ENCODE results near the gene ATP6V1F. TPM values are rescaled to one million over a fixed set of nuclear protein-coding genes. Genes with fewer than 3 reads are reported as not detected.

Gene ATP6V1F
- total RNA-seq, 1 donor from 2014 or later: 144 TPM

DNA sequence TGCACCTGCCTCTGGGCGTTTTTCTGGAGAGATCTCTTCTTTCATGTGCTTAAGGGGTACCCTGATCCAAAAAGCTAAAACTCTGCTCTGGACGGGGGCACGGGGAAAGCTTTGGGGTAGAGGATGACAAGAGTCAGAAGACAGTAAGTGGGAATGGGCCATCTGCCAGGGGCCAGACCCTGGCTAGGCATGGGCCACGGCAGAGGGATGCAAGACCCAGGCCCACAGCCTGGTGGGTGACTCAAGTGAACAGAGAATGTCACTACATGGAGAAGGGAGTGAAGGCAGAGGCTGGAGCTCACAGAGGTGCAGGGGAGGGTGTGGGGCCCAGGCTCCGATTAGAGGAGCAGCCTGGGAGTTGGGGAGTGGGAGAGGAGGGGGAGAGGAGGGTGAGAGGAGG lies 17.2 kb upstream of the ATP6V1F start:
- H3K27me3 Mint-ChIP-seq (ENCODE audit: low read depth): no peaks in the 10 kb centered on the region
- no peaks in the 10 kb centered on the region for H3K4me1 Mint-ChIP-seq
- DNase-seq (ENCODE audit: low read depth, low spot score): no peak
- H3K27ac Mint-ChIP-seq (ENCODE audit: unreplicated experiment): no peak overlapping the region
- TF ChIP-seq, protein P1, sequence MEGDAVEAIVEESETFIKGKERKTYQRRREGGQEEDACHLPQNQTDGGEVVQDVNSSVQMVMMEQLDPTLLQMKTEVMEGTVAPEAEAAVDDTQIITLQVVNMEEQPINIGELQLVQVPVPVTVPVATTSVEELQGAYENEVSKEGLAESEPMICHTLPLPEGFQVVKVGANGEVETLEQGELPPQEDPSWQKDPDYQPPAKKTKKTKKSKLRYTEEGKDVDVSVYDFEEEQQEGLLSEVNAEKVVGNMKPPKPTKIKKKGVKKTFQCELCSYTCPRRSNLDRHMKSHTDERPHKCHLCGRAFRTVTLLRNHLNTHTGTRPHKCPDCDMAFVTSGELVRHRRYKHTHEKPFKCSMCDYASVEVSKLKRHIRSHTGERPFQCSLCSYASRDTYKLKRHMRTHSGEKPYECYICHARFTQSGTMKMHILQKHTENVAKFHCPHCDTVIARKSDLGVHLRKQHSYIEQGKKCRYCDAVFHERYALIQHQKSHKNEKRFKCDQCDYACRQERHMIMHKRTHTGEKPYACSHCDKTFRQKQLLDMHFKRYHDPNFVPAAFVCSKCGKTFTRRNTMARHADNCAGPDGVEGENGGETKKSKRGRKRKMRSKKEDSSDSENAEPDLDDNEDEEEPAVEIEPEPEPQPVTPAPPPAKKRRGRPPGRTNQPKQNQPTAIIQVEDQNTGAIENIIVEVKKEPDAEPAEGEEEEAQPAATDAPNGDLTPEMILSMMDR (conservative IDR thresholded peaks at IDR 0.05): no peak
- H3K36me3 Mint-ChIP-seq (ENCODE audit: low read depth): no peaks in the 10 kb centered on the region
- no peak overlapping the region for H3K4me3 Mint-ChIP-seq
- no peaks in the 10 kb centered on the region for H3K9me3 Mint-ChIP-seq

DNA sequence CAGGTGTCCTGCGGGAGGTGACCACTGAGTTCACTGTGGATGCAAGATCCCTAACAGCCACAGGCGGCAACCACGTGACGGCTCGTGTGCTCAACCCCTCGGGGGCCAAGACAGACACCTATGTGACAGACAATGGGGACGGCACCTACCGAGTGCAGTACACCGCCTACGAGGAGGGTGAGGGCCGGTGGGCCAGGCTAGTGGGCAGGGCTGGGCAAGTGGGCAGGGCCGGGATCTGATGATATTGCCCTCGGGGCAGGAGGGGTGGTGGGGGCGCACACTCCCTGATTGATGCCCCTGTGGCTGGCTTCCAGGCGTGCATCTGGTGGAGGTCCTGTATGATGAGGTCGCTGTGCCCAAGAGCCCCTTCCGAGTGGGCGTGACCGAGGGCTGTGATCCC lies 16.7 kb upstream of the ATP6V1F start:
- TF ChIP-seq, protein P1 (conservative IDR thresholded peaks at IDR 0.05): no peak
- Mint-ChIP-seq H3K27ac (ENCODE audit: unreplicated experiment) (no peak overlapping the region), H3K4me1 (no peaks in the 10 kb centered on the region), H3K9me3 (no peaks in the 10 kb centered on the region), H3K27me3 (ENCODE audit: low read depth) (no peaks in the 10 kb centered on the region), H3K4me3 (no peak overlapping the region), H3K36me3 (ENCODE audit: low read depth) (no peaks in the 10 kb centered on the region)
- no peak for DNase-seq (ENCODE audit: low read depth, low spot score)

- Mint-ChIP-seq H3K4me3 (no peak overlapping the region), H3K27me3 (ENCODE audit: low read depth) (no peaks in the 10 kb centered on the region), H3K27ac (ENCODE audit: unreplicated experiment) (no peak overlapping the region), H3K9me3 (no peaks in the 10 kb centered on the region), H3K36me3 (ENCODE audit: low read depth) (no peaks in the 10 kb centered on the region), H3K4me1 (no peaks in the 10 kb centered on the region)
- DNase-seq (ENCODE audit: low read depth, low spot score): no peak
- TF ChIP-seq, protein P1 (conservative IDR thresholded peaks at IDR 0.05): no peak
These were observed 15.7 kb upstream of the ATP6V1F start for GRCh38 chr7:128846781-128847444.

- no peak overlapping the region for H3K4me3 Mint-ChIP-seq
- no peak overlapping the region for H3K27ac Mint-ChIP-seq (ENCODE audit: unreplicated experiment)
- H3K36me3 Mint-ChIP-seq (ENCODE audit: low read depth): no peaks in the 10 kb centered on the region
These were observed 14.9 kb upstream of the ATP6V1F start for GRCh38 chr7:128847721-128848211.

DNA sequence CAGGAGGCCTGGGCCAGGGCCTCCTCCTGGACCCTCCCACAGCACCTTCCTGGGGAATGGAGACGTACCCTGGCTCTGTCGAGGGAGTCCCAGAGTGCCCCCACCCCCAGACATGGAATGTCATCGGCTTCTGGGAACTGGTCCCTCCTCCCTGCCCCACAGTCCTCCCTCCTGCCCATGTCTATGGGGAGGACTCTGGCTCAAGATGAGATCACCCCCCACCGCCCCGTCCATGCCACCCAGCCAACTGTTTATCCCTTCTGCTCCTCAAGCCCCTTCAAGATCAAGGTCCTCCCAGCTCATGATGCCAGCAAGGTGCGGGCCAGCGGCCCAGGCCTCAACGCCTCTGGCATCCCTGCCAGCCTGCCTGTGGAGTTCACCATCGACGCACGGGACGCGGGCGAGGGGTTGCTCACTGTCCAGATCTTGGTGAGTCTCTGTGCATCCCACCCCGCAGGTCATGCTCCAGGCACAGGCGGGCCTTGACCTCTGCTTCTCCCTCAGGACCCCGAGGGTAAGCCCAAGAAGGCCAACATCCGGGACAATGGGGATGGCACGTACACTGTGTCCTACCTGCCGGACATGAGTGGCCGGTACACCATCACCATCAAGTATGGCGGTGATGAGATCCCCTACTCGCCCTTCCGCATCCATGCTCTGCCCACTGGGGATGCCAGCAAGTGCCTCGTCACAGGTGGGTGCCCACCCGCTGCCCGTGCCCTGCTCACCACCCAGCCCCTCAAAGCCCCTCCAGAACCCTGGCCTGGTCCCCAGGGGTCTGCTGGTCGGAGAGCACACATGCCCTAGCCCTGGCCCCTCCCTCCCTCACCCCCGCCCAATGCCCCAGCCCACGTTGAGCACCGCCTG lies 14.1 kb upstream of the ATP6V1F start:
- DNase-seq (ENCODE audit: low read depth, low spot score): no peak
- Mint-ChIP-seq H3K9me3 (no peaks in the 10 kb centered on the region), H3K36me3 (ENCODE audit: low read depth) (no peaks in the 10 kb centered on the region), H3K27ac (ENCODE audit: unreplicated experiment) (peak overlapping the region; percentile 78), H3K27me3 (ENCODE audit: low read depth) (no peaks in the 10 kb centered on the region), H3K4me3 (no peak overlapping the region), H3K4me1 (no peaks in the 10 kb centered on the region)
- TF ChIP-seq, protein P1 (conservative IDR thresholded peaks at IDR 0.05): no peak

More at GRCh38 chr7:128847721-128848211, 14.9 kb upstream of the ATP6V1F start:
- H3K27me3 Mint-ChIP-seq (ENCODE audit: low read depth): no peaks in the 10 kb centered on the region
- no peaks in the 10 kb centered on the region for H3K4me1 Mint-ChIP-seq
- H3K9me3 Mint-ChIP-seq: no peaks in the 10 kb centered on the region
- TF ChIP-seq, protein P1 (conservative IDR thresholded peaks at IDR 0.05): no peak
- no peak for DNase-seq (ENCODE audit: low read depth, low spot score)
